ENCODE data around the gene CDK6. TPM values are rescaled to one million over a fixed set of nuclear protein-coding genes. Genes with fewer than 3 reads are reported as not detected.

CDK6 gene
- total RNA-seq, 1 experiment from 2014 or later: 41.4 TPM

- ChIA-PET RAD21 (ENCODE audit: low non-redundant PET in 1 of 2, low total read pairs in 2 of 2, uncharacterized antibody in 2 of 2, unreplicated experiment in 2 of 2) (no interaction called here), CTCF (interaction anchor here (1.0 to 1.1 kb wide), 2 partner anchors 14 to 66 kb away, joined by 3 to 7 read pairs; no protein-coding TSS in a partner anchor), POLR2A (interaction anchor here (0.6 to 0.8 kb wide), 2 partner anchors 43 to 49 kb away, joined by 3 to 4 read pairs; no protein-coding TSS in a partner anchor)
- BruUV-seq (replicated peaks): no TSS peak
- Histone ChIP-seq H3K79me2 (ENCODE audit: insufficient read depth, low read length) (peaks cover 71% of the 10 kb centered on the region), H3K36me3 (ENCODE audit: control insufficient read depth in 1 of 2, insufficient read depth in 2 of 2, low read length in 2 of 2) (no peaks in the 10 kb centered on the region), H2AFZ (ENCODE audit: low read depth, low read length, poor library complexity, severe bottlenecking) (no peak overlapping the region), H3K4me2 (ENCODE audit: low read length) (peak overlapping the region; percentile 75), H4K20me1 (ENCODE audit: insufficient read depth) (no peaks in the 10 kb centered on the region), H3K27ac (ENCODE audit: low read depth, low read length) (peak overlapping the region; percentile 61), H3K9ac (ENCODE audit: low read length) (peak overlapping the region; percentile 55), H3K4me1 (ENCODE audit: control insufficient read depth in 1 of 2, insufficient read depth in 2 of 2, low read length in 2 of 2) (peaks cover 52 to 79% of the 10 kb centered on the region in 2 experiments), H3K4me3 (replicated peaks in 1 of 2; ENCODE audit: low read depth in 1 of 2, low read length in 2 of 2) (peak overlapping the region in 1 of 2 experiments; percentile 45; a peak in 2 of 4 replicates), H3K9me3 (ENCODE audit: control insufficient read depth in 1 of 2, insufficient read depth in 1 of 2, low read depth in 1 of 2, low read length in 2 of 2) (no peaks in the 10 kb centered on the region), H3K27me3 (ENCODE audit: insufficient read depth, low read length) (no peaks in the 10 kb centered on the region), H3K9me2 (ENCODE audit: insufficient read depth) (no peaks in the 10 kb centered on the region)
- ATAC-seq: 0 out of 2 replicates have a peak, but pooled peaks have one; percentile 11
- no peak for DNase-seq (ENCODE audit: low read depth, low spot score)
- TF ChIP-seq CTCF (IDR thresholded peaks at IDR 0.05 in 2 of 3, conservative IDR thresholded peaks at IDR 0.05 in 1 of 3; ENCODE audit: borderline replicate concordance in 1 of 3, insufficient read depth in 1 of 3, low read depth in 2 of 3, low read length in 2 of 3) (no peak), SRF (IDR thresholded peaks at IDR 0.05; ENCODE audit: low read depth) (no peak; the same call in 1 of the 2 replicates), REST (IDR thresholded peaks at IDR 0.05; ENCODE audit: low read depth) (no peak), RAD21 (IDR thresholded peaks at IDR 0.05; ENCODE audit: low read depth) (no peak), CBX3 (IDR thresholded peaks at IDR 0.05; ENCODE audit: low read depth) (0 out of 2 replicates have a peak, but pooled peaks have one; percentile 28), FOSL1 (IDR thresholded peaks at IDR 0.05; ENCODE audit: low read depth) (peak; percentile 94), SP1 (IDR thresholded peaks at IDR 0.05; ENCODE audit: low read depth) (peak; percentile 47; the same call in 1 of the 2 replicates), JUND (IDR thresholded peaks at IDR 0.05) (peak; percentile 77)
- intact Hi-C loops (cut with micrococcal nuclease): loop anchor here (5.0 kb wide), 1 partner anchor 66 kb away; no protein-coding TSS in a partner anchor
These were observed 69.8 kb downstream of the CDK6 start for GRCh38 chr7:92766461-92767003.

Measured in HCT116 (cell line).